NT2/D1 (cell line): ENCODE data around the gene APOBR.

Source experiments
- DNase-seq: peaks from one replicate; pipeline ENCODE4 v3.0.0-alpha.2; 2011; ENCODE audit warnings: low read depth, low spot score
- H3K27me3 ChIP-seq: 2 replicates; pipeline ENCODE4 v1.6.0; 2011; ENCODE audit warnings: mild to moderate bottlenecking; ENCODE audit not compliant: insufficient read length, insufficient read depth
- H3K36me3 ChIP-seq: 2 replicates; pipeline ENCODE4 v1.6.1; 2011; ENCODE audit warnings: mild to moderate bottlenecking, low read length, mixed read lengths; ENCODE audit not compliant: insufficient read depth, insufficient read length
- H3K4me1 ChIP-seq: 2 replicates; pipeline ENCODE4 v1.5.1; 2011; ENCODE audit not compliant: insufficient read depth, insufficient read length
- H3K4me3 ChIP-seq: 2 replicates; pipeline ENCODE4 v1.5.1; 2011; ENCODE audit warnings: low read depth; ENCODE audit not compliant: insufficient read length
- H3K9ac ChIP-seq: 2 replicates; pipeline ENCODE4 v1.6.0; 2011; ENCODE audit warnings: low read depth; ENCODE audit not compliant: insufficient read length
- H3K9me3 ChIP-seq: 2 replicates; pipeline ENCODE4 v1.5.1; 2011; ENCODE audit warnings: mild to moderate bottlenecking, low read length; ENCODE audit not compliant: insufficient read depth
- SUZ12 ChIP-seq: IDR thresholded peaks from 2 replicates; pipeline ENCODE4 v1.6.1; 2011; ENCODE audit not compliant: insufficient read length, insufficient read depth; ENCODE audit errors: extremely low read depth
- YY1 ChIP-seq: IDR thresholded peaks from 2 replicates; pipeline ENCODE4 v1.6.1; 2011; ENCODE audit not compliant: insufficient read length, insufficient read depth
- ZNF274 ChIP-seq: IDR thresholded peaks from 2 replicates; pipeline ENCODE4 v1.6.1; 2011; ENCODE audit warnings: mild to moderate bottlenecking, low read depth, low read length

The APOBR gene

GRCh38 chr16:28529124-28529523 lies 34.7 kb downstream of the APOBR start:
- Histone ChIP-seq H3K27me3 (no peaks in the 10 kb centered on the region), H3K9me3 (no peaks in the 10 kb centered on the region), H3K9ac (no peak overlapping the region), H3K4me3 (no peak overlapping the region), H3K4me1 (no peaks in the 10 kb centered on the region), H3K36me3 (no peaks in the 10 kb centered on the region)
- DNase-seq = no peak
- TF ChIP-seq ZNF274 (no peak), SUZ12 (no peak), YY1 (no peak)

GRCh38 chr16:28531777-28532744 lies 37.6 kb downstream of the APOBR start:
- no peaks in the 10 kb centered on the region for H3K36me3 ChIP-seq
- no peak overlapping the region for H3K9ac ChIP-seq
- no peak for DNase-seq
- H3K4me3 ChIP-seq = no peak overlapping the region
- no peaks in the 10 kb centered on the region for H3K4me1 ChIP-seq
- no peaks in the 10 kb centered on the region for H3K27me3 ChIP-seq
- no peaks in the 10 kb centered on the region for H3K9me3 ChIP-seq
- TF ChIP-seq YY1 (no peak), SUZ12 (no peak), ZNF274 (no peak)

GRCh38 chr16:28532940-28533647 lies 38.7 kb downstream of the APOBR start:
- Histone ChIP-seq H3K9ac (no peak overlapping the region), H3K4me1 (no peaks in the 10 kb centered on the region), H3K9me3 (no peaks in the 10 kb centered on the region), H3K27me3 (no peaks in the 10 kb centered on the region), H3K36me3 (no peaks in the 10 kb centered on the region), H3K4me3 (no peak overlapping the region)
- TF ChIP-seq YY1 (no peak), ZNF274 (no peak), SUZ12 (no peak)
- DNase-seq = no peak

GRCh38 chr16:28534542-28535373 lies 40.3 kb downstream of the APOBR start:
- H3K9me3 ChIP-seq = no peaks in the 10 kb centered on the region
- TF ChIP-seq ZNF274 (no peak), SUZ12 (no peak), YY1 (no peak)

GRCh38 chr16:28537076-28537475 lies 42.6 kb downstream of the APOBR start:
- Histone ChIP-seq H3K27me3 (no peaks in the 10 kb centered on the region), H3K9me3 (no peaks in the 10 kb centered on the region), H3K36me3 (no peaks in the 10 kb centered on the region), H3K4me3 (no peak overlapping the region), H3K9ac (no peak overlapping the region), H3K4me1 (no peaks in the 10 kb centered on the region)
- TF ChIP-seq SUZ12 (no peak), YY1 (no peak), ZNF274 (no peak)
- no peak for DNase-seq

More at GRCh38 chr16:28534542-28535373, 40.3 kb downstream of the APOBR start:
- Histone ChIP-seq H3K36me3 (no peaks in the 10 kb centered on the region), H3K4me3 (no peak overlapping the region), H3K9ac (no peak overlapping the region), H3K4me1 (no peaks in the 10 kb centered on the region), H3K27me3 (no peaks in the 10 kb centered on the region)
- DNase-seq = no peak

- no peak overlapping the region for H3K9ac ChIP-seq
- H3K4me1 ChIP-seq = no peaks in the 10 kb centered on the region
These were observed 43.7 kb downstream of the APOBR start for GRCh38 chr16:28537964-28538732.

More at GRCh38 chr16:28537964-28538732, 43.7 kb downstream of the APOBR start:
- Histone ChIP-seq H3K9me3 (no peaks in the 10 kb centered on the region), H3K4me3 (no peak overlapping the region), H3K27me3 (no peaks in the 10 kb centered on the region), H3K36me3 (no peaks in the 10 kb centered on the region)
- TF ChIP-seq YY1 = no peak
- no peak for TF ChIP-seq SUZ12
- no peak for TF ChIP-seq ZNF274
- no peak for DNase-seq
